A673 (cell line): Measurements from ENCODE around the gene ZC3H12A.

ENCODE experiments used
- EZH2 ChIP-seq: fragments of 200-600 bp; sonication (generic); IDR thresholded peaks from 2 replicates; pipeline ENCODE4 v1.6.1; 2017; ENCODE audit warnings: borderline replicate concordance, low read depth, mild to moderate bottlenecking, mixed read lengths, antibody characterized with exemption, low read length; ENCODE audit not compliant: poor library complexity, severe bottlenecking
- TF ChIP-seq, protein P1 (sequence below): fragments of 300-800, 200-600 bp; sonication (generic); conservative IDR thresholded peaks from 2 replicates; pipeline ENCODE4 v1.5.1; 2017; ENCODE audit warnings: low read depth, mild to moderate bottlenecking, antibody characterized with exemption, low read length, moderate library complexity, mixed read lengths

DNA sequence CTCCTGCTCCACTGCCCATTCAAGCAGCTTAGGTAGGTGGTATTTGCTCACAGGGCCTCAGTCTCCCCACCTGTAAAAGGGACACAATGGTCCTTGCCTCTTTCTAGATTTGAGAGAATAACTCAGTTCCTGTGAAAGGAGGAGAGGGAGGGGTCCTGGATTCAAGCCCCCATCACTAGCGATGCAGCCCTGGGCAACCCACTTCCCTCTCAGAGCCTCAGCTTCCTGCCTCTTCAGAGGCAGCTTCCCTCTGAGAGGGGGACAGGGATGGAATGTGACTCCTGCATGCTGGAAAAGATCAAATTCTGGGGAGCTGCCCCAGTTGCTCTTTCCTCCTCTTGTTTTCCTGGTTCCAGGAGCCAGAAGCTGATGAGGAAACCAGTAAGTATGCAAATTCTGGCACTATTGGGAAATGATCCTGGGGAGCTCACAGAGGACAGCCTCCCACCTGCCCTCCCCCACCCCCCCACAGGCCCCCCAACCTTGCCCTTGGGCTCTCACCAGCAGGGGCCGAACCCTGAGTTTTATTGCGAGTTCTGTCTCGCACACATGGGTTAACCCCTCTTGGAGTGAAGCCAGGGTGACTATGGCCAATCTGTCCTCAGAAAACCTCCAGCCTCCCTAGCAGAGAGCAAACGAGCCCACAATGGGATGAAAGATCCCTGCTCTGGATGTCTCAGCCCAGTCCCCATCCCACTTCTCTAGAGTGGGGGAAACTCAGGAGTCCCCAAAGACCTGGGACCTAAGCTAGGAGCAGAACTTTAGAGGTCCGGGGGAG lies 11.7 kb downstream of the ZC3H12A start:
- TF ChIP-seq, protein P1, sequence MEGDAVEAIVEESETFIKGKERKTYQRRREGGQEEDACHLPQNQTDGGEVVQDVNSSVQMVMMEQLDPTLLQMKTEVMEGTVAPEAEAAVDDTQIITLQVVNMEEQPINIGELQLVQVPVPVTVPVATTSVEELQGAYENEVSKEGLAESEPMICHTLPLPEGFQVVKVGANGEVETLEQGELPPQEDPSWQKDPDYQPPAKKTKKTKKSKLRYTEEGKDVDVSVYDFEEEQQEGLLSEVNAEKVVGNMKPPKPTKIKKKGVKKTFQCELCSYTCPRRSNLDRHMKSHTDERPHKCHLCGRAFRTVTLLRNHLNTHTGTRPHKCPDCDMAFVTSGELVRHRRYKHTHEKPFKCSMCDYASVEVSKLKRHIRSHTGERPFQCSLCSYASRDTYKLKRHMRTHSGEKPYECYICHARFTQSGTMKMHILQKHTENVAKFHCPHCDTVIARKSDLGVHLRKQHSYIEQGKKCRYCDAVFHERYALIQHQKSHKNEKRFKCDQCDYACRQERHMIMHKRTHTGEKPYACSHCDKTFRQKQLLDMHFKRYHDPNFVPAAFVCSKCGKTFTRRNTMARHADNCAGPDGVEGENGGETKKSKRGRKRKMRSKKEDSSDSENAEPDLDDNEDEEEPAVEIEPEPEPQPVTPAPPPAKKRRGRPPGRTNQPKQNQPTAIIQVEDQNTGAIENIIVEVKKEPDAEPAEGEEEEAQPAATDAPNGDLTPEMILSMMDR, result no peak
- TF ChIP-seq EZH2, result no peak
